Endothelial cell of umbilical vein (primary cell): Measurements from ENCODE around the gene RMDN3. TPM values are rescaled to one million over a fixed set of nuclear protein-coding genes. Genes with fewer than 3 reads are reported as not detected.

ENCODE experiments used
- BruUV-seq: library from RNA; stranded (reverse); fragments of 400-500 nt; replicated peaks from 2 replicates; lab custom pipeline; 2021; lab: Mats Ljungman, UMichigan
- CTCF ChIA-PET: fragments of 300-600, 350-600 bp; sonication (Branson Sonifier 250); formaldehyde crosslinking; loops from one replicate; lab custom pipeline; 2021; ENCODE audit warnings: antibody characterized with exemption, inconsistent platforms; lab: Charles Lee
- POLR2A ChIA-PET: fragments of 300-600, 350-600 bp; sonication (Branson Sonifier 250); formaldehyde crosslinking; loops from one replicate; lab custom pipeline; 2021; ENCODE audit warnings: antibody characterized with exemption, inconsistent platforms; lab: Charles Lee
- DNase-seq: peaks from one replicate; pipeline ENCODE4 v3.0.0-alpha.2; 2011; ENCODE audit warnings: low read depth, low spot score
- FAIRE-seq: peaks from 2 replicates; lab custom pipeline; 2011; peaks lifted over from hg19 to GRCh38; lab: Jason Lieb, UNC
- H2AFZ ChIP-seq: 2 replicates; pipeline ENCODE4 v1.6.0; 2012; ENCODE audit warnings: low read depth, low read length, control low read depth, inconsistent platforms
- H3K27ac ChIP-seq: 2 replicates; pipeline ENCODE4 v1.5.1; 2011; ENCODE audit warnings: low read depth, mild to moderate bottlenecking, control low read depth, low read length, moderate library complexity; ENCODE audit not compliant: insufficient read depth
- H3K27me3 ChIP-seq, 2 experiments: 2 replicates each; pipeline versions ENCODE4 v1.6.0 to v1.6.1; 2011; ENCODE audit warnings: low read length in 2 of 2, mixed read lengths in 1 of 2; ENCODE audit not compliant: control insufficient read depth in 2 of 2, insufficient read depth in 2 of 2
- H3K36me3 ChIP-seq, 2 experiments: 2 replicates in 1 of 2; 3 replicates in 1 of 2; pipeline ENCODE4 v1.5.1; 2011; ENCODE audit warnings: low read length in 2 of 2, mild to moderate bottlenecking in 1 of 2, moderate library complexity in 1 of 2; ENCODE audit not compliant: control insufficient read depth in 2 of 2, insufficient read depth in 2 of 2; ENCODE audit errors: extremely low read depth in 1 of 2
- H3K4me1 ChIP-seq: 3 replicates; pipeline ENCODE4 v1.5.1; 2011; ENCODE audit warnings: mild to moderate bottlenecking, low read length; ENCODE audit not compliant: control insufficient read depth, insufficient read depth; ENCODE audit errors: extremely low read depth
- H3K4me2 ChIP-seq: 2 replicates; pipeline ENCODE4 v1.6.1; 2011; ENCODE audit warnings: low read length, control low read depth, mixed read lengths; ENCODE audit not compliant: insufficient read depth
- H3K4me3 ChIP-seq, 3 experiments: fragments of 200-600 bp in 1 of 3; sonication (generic), shearing (Covaris generic) in 1 of 3; replicated peaks in 1 of 3; 2 replicates each; pipeline ENCODE4 v1.5.1; 2011 to 2016; ENCODE audit warnings: control low read depth in 3 of 3, low read length in 3 of 3, mild to moderate bottlenecking in 2 of 3, inconsistent platforms in 1 of 3, low read depth in 1 of 3, moderate library complexity in 1 of 3; ENCODE audit not compliant: insufficient read depth in 1 of 3
- H3K79me2 ChIP-seq: 2 replicates; pipeline ENCODE4 v1.6.0; 2012; ENCODE audit warnings: low read length, inconsistent platforms; ENCODE audit not compliant: control insufficient read depth, insufficient read depth
- H3K9ac ChIP-seq: replicated peaks from 2 replicates; pipeline ENCODE3; 2011; ENCODE audit warnings: low read length, control low read depth; ENCODE audit not compliant: insufficient read depth; ENCODE audit errors: extremely low read depth
- H3K9me1 ChIP-seq: replicated peaks from 3 replicates; pipeline ENCODE4 v1.6.0; 2011; ENCODE audit warnings: mild to moderate bottlenecking, low read length; ENCODE audit not compliant: control insufficient read depth, insufficient read depth; ENCODE audit errors: extremely low read depth
- H3K9me3 ChIP-seq: replicated peaks from 2 replicates; pipeline ENCODE4 v1.5.1; 2012; ENCODE audit warnings: low read length, inconsistent platforms; ENCODE audit not compliant: control insufficient read depth, insufficient read depth
- H4K20me1 ChIP-seq: replicated peaks from 2 replicates; pipeline ENCODE3; 2011; ENCODE audit warnings: mild to moderate bottlenecking, low read length; ENCODE audit not compliant: control insufficient read depth, insufficient read depth; ENCODE audit errors: extremely low read depth
- CTCF ChIP-seq, 2 donors: IDR thresholded peaks; 1 replicate in 1 of 2; 2 replicates in 1 of 2; pipeline ENCODE4 v1.5.1; 2011; ENCODE audit warnings: low read length in 2 of 2, mild to moderate bottlenecking in 2 of 2, moderate library complexity in 2 of 2, control low read depth in 1 of 2, inconsistent platforms in 1 of 2, low read depth in 1 of 2; ENCODE audit not compliant: insufficient read depth in 1 of 2; ENCODE audit errors: extremely low read depth in 1 of 2
- EZH2 ChIP-seq: IDR thresholded peaks from 2 replicates; pipeline ENCODE4 v1.6.1; 2012; ENCODE audit warnings: borderline replicate concordance, low read depth, mild to moderate bottlenecking, moderate library complexity, low read length, inconsistent platforms; ENCODE audit not compliant: severe bottlenecking
- FOS ChIP-seq: IDR thresholded peaks from 2 replicates; pipeline ENCODE4 v1.6.1; 2011; ENCODE audit warnings: mild to moderate bottlenecking, low read length, moderate library complexity, borderline replicate concordance; ENCODE audit not compliant: insufficient read depth
- GATA2 ChIP-seq: IDR thresholded peaks from 2 replicates; pipeline ENCODE4 v1.7.0; 2011; ENCODE audit warnings: low read depth, mild to moderate bottlenecking, moderate library complexity, mixed read lengths, low read length; ENCODE audit not compliant: insufficient read length, insufficient read depth
- JUN ChIP-seq: IDR thresholded peaks from 2 replicates; pipeline ENCODE4 v1.6.1; 2011; ENCODE audit warnings: borderline replicate concordance, low read depth; ENCODE audit not compliant: insufficient read length, insufficient read depth
- MAX ChIP-seq: IDR thresholded peaks from 2 replicates; pipeline ENCODE4 v1.6.1; 2011; ENCODE audit not compliant: insufficient read depth, insufficient read length
- MYC ChIP-seq: IDR thresholded peaks from one replicate; pipeline ENCODE4 v1.6.1; 2011; ENCODE audit warnings: mild to moderate bottlenecking, low read depth, low read length
- POLR2A ChIP-seq: IDR thresholded peaks from 2 replicates; pipeline ENCODE4 v1.6.1; 2012; ENCODE audit warnings: low read depth, mild to moderate bottlenecking, control low read depth, low read length
- POLR2AphosphoS5 ChIP-seq: IDR thresholded peaks from 2 replicates; pipeline ENCODE4 v1.6.1; 2012; ENCODE audit warnings: low read depth, mild to moderate bottlenecking, control low read depth, low read length, moderate library complexity; ENCODE audit not compliant: insufficient read depth
- dilution Hi-C: fragments of 300-500 bp; cut with MboI; formaldehyde crosslinking; loops from one replicate; pipeline ENCODE4 v1.15.0; 2019; ENCODE audit warnings: low sequenced_read_pairs; ENCODE audit not compliant: extremely low pct_ligation_motif_present
- intact Hi-C: fragments of 100-400 bp; cut with micrococcal nuclease; formaldehyde crosslinking; loops from one replicate; pipeline ENCODE4 v1.10.0; 2022
- polyA plus RNA-seq, 4 experiments: library from polyadenylated mRNA; depleted of rRNA in 3 of 4; stranded (reverse) in 3 of 4; unstranded in 1 of 4; fragments of >200 nt; gene quantifications; 2 replicates each; pipeline versions ENCODE4 v1.2.1 to v1.2.3, GENCODE V29; 2011 to 2012; ENCODE audit warnings: missing spikeins in 1 of 4
- small RNA-seq: library from RNA; depleted of rRNA; stranded (forward); fragments of <200 nt; gene quantifications from one replicate; pipeline ENCODE3, GENCODE V24; 2012; ENCODE audit warnings: low replicate concordance, low read depth; ENCODE audit not compliant: insufficient read depth, insufficient read length
- total RNA-seq: library from RNA; stranded (reverse); gene quantifications from 2 replicates; pipeline ENCODE4 v1.2.3, GENCODE V29; 2021

RMDN3 gene
- total and polyA plus RNA-seq, 2 donors (not counting 3 experiments of a cell fraction or from before 2014, with no cell fraction given), result 20.1 to 37.2 TPM

DNA sequence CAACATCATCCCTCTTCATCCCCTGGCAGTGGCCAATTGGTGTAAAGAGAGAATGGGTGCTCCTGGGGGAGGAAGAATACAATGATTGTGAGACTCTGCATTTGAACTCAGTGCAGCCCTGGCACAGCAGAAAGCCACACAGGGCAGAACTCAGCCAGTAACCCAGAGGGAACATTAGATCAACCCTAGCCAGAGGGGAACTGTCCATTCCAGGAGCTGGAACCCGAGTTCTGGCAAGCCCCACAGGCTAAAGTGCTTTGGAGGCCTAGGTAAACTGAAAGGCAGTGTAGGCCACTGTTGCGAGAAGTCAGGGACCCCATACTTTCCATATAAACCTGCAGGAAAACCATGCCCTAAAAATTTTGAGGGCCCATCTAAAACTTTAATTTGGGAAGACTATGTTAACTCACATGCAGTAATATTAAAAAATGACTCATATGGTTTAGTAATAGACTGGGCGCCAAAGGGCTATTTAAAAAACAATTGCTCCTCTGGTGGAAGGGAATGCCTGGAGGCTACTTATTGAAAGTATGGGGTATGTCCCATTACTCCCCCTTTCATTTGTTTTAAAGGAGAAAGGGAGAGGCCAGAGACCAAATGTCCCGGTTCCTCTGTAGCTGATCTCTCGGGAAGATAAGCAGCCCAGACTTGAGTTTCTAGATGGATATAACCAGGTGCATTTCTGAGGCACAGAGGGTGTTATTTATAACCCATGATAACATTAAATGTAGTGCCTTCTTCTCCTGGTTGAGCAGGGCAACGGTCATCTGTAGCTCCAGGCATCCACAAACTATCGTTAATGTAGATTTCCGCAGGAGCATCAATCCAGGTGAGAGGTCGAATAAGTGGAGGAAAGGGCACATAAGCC, 65.9 kb downstream of the RMDN3 start:
- peaks cover 6% of the 10 kb centered on the region for H3K4me1 ChIP-seq
- no peaks in the 10 kb centered on the region for H3K9me3 ChIP-seq
- H4K20me1 ChIP-seq, result no peaks in the 10 kb centered on the region
- H3K27ac ChIP-seq, result no peak overlapping the region
- H3K9me1 ChIP-seq, result no peaks in the 10 kb centered on the region
- intact Hi-C loops, result no loop called here
- H3K36me3 ChIP-seq, result no peaks in the 10 kb centered on the region
- H3K9ac ChIP-seq, result no peak overlapping the region
- ChIA-PET CTCF (no interaction called here), POLR2A (no interaction called here)
- no TSS peak for BruUV-seq
- dilution Hi-C loops, result no loop called here
- FAIRE-seq (no peak), DNase-seq (no peak)
- H3K4me3 ChIP-seq, result no peak overlapping the region
- no peak overlapping the region for H3K4me2 ChIP-seq
- H2AFZ ChIP-seq, result no peak overlapping the region
- no peaks in the 10 kb centered on the region for H3K79me2 ChIP-seq
- TF ChIP-seq POLR2A (no peak), GATA2 (no peak), MAX (no peak), MYC (no peak), JUN (no peak), FOS (no peak), EZH2 (no peak), CTCF (IDR thresholded peaks at IDR 0.05; ENCODE audit: extremely low read depth in 1 of 2, insufficient read depth in 1 of 2, low read depth in 1 of 2, low read length in 2 of 2) (no peak), POLR2AphosphoS5 (no peak)
- H3K27me3 ChIP-seq, result no peaks in the 10 kb centered on the region

Small RNA genes lying within 50 kb of the gene (small RNA-seq; reads per million reads assigned to genes)
- not detected for gene SUMO2P15

Other genes starting within 250 kb of the RMDN3 start
- 22.9 and 28.8 TPM in 2 replicates for gene CCDC32, start 190.2 kb downstream of the RMDN3 start, total RNA-seq
- 12.0 and 24.0 TPM in 2 replicates for gene CCDC32, start 190.2 kb downstream of the RMDN3 start, polyA plus RNA-seq
- gene RPUSD2, start 186.0 kb downstream of the RMDN3 start, total RNA-seq, result 10.6 and 11.4 TPM in 2 replicates
- gene RPUSD2, start 186.0 kb downstream of the RMDN3 start, polyA plus RNA-seq, result 7.0 and 7.8 TPM in 2 replicates
- gene KNL1, start 161.0 kb downstream of the RMDN3 start, total RNA-seq, result 31.8 and 33.8 TPM in 2 replicates
- gene KNL1, start 161.0 kb downstream of the RMDN3 start, polyA plus RNA-seq, result 3.7 and 4.0 TPM in 2 replicates
- gene RAD51, start 60.1 kb downstream of the RMDN3 start, total RNA-seq, result 29.7 and 30.9 TPM in 2 replicates
- 10.5 and 11.1 TPM in 2 replicates for gene RAD51, start 60.1 kb downstream of the RMDN3 start, polyA plus RNA-seq
- 5.5 and 6.3 TPM in 2 replicates for gene GCHFR, start 8.8 kb upstream of the RMDN3 start, total RNA-seq
- 14.2 and 17.0 TPM in 2 replicates for gene GCHFR, start 8.8 kb upstream of the RMDN3 start, polyA plus RNA-seq
- gene C15orf62, start 14.7 kb upstream of the RMDN3 start, total RNA-seq, result 0.38 and 0.44 TPM in 2 replicates
- 0.12 and 0.16 TPM in 2 replicates for gene C15orf62, start 14.7 kb upstream of the RMDN3 start, polyA plus RNA-seq
- 24.8 and 29.7 TPM in 2 replicates for gene ZFYVE19, start 51.8 kb upstream of the RMDN3 start, total RNA-seq
- gene ZFYVE19, start 51.8 kb upstream of the RMDN3 start, polyA plus RNA-seq, result 47.2 and 55.4 TPM in 2 replicates
- gene DNAJC17, start 52.2 kb upstream of the RMDN3 start, total RNA-seq, result 42.6 and 46.4 TPM in 2 replicates
- 30.7 and 43.2 TPM in 2 replicates for gene DNAJC17, start 52.2 kb upstream of the RMDN3 start, polyA plus RNA-seq
- gene PPP1R14D, start 73.5 kb upstream of the RMDN3 start, total RNA-seq, result not detected in 2 replicates
- not detected in 2 replicates for gene PPP1R14D, start 73.5 kb upstream of the RMDN3 start, polyA plus RNA-seq
- 3.6 and 4.2 TPM in 2 replicates for gene SPINT1, start 88.8 kb upstream of the RMDN3 start, total RNA-seq
- 4.1 and 4.9 TPM in 2 replicates for gene SPINT1, start 88.8 kb upstream of the RMDN3 start, polyA plus RNA-seq
- 0.18 and 0.20 TPM in 2 replicates for gene RHOV, start 119.0 kb upstream of the RMDN3 start, total RNA-seq
- gene RHOV, start 119.0 kb upstream of the RMDN3 start, polyA plus RNA-seq, result 0.15 and 0.19 TPM in 2 replicates
- 32.8 and 33.3 TPM in 2 replicates for gene VPS18, start 139.2 kb upstream of the RMDN3 start, total RNA-seq
- 29.3 and 34.1 TPM in 2 replicates for gene VPS18, start 139.2 kb upstream of the RMDN3 start, polyA plus RNA-seq
- 55.2 and 75.8 TPM in 2 replicates for gene DLL4, start 174.1 kb upstream of the RMDN3 start, total RNA-seq
- 25.5 and 57.8 TPM in 2 replicates for gene DLL4, start 174.1 kb upstream of the RMDN3 start, polyA plus RNA-seq
- 4.6 and 5.6 TPM in 2 replicates for gene CHAC1, start 198.2 kb upstream of the RMDN3 start, total RNA-seq
- 18.9 and 25.7 TPM in 2 replicates for gene CHAC1, start 198.2 kb upstream of the RMDN3 start, polyA plus RNA-seq